Kidney (tissue), 14 donors: ENCODE measurements around the gene CAMK4. TPM values are rescaled to one million over a fixed set of nuclear protein-coding genes. Genes with fewer than 3 reads are reported as not detected.

Experiments
- DNase-seq, 5 donors: peaks; one replicate each; pipeline ENCODE4 v3.0.0-alpha.2; 2013 to 2020
- FAIRE-seq: peaks from 2 replicates; lab custom pipeline; 2012; peaks lifted over from hg19 to GRCh38; lab: Jason Lieb, UNC
- H3K27ac ChIP-seq, 2 donors: one replicate each; pipeline ENCODE4 v1.7.0; 2013; ENCODE audit warnings: low read depth in 2 of 2, low read length in 2 of 2, inconsistent platforms in 1 of 2
- H3K27me3 ChIP-seq: one replicate; pipeline ENCODE4 v1.7.1; 2013; ENCODE audit warnings: low read length, inconsistent platforms; ENCODE audit not compliant: control insufficient read depth, insufficient read depth
- H3K36me3 ChIP-seq, 3 donors: one replicate each; pipeline versions ENCODE4 v1.7.0 to v1.7.1; 2013; ENCODE audit warnings: low read length in 3 of 3, control low read depth in 1 of 3, inconsistent platforms in 1 of 3; ENCODE audit not compliant: insufficient read depth in 3 of 3, control insufficient read depth in 2 of 3
- H3K4me1 ChIP-seq, 3 donors: one replicate each; pipeline versions ENCODE4 v1.7.0 to v1.7.1; 2013; ENCODE audit warnings: low read length in 3 of 3, inconsistent platforms in 1 of 3, low read depth in 1 of 3; ENCODE audit not compliant: control insufficient read depth in 2 of 3, insufficient read depth in 2 of 3
- H3K4me3 ChIP-seq, 3 donors: one replicate each; pipeline versions ENCODE4 v1.7.0 to v1.8.1; 2013; ENCODE audit warnings: low read length in 3 of 3, control low read depth in 1 of 3, inconsistent platforms in 1 of 3
- H3K9ac ChIP-seq, 3 donors: one replicate each; pipeline versions ENCODE4 v1.7.0 to v1.7.1; 2013; ENCODE audit warnings: low read length in 3 of 3, control low read depth in 1 of 3, inconsistent platforms in 1 of 3
- H3K9me3 ChIP-seq, 3 donors: one replicate each; pipeline versions ENCODE4 v1.7.0 to v1.7.1; 2013; ENCODE audit warnings: low read length in 3 of 3, control low read depth in 1 of 3, inconsistent platforms in 1 of 3; ENCODE audit not compliant: control insufficient read depth in 2 of 3, insufficient read depth in 1 of 3
- intact Hi-C: fragments of 100-400 bp; cut with DNase I; formaldehyde crosslinking; loops from one replicate; pipeline ENCODE4 v1.11.1; 2022
- polyA plus RNA-seq: library from polyadenylated mRNA; stranded (reverse); fragments of 350-450 nt; fragmentation: Illumina TruSeq; extraction: RNeasy Lipid Tissue Mini Kit (QIAGEN cat#74804); gene quantifications from one replicate; pipeline ENCODE4 v1.2.3, GENCODE V29; 2014; ENCODE audit warnings: low read depth, low replicate concordance; ENCODE audit not compliant: insufficient read depth
- total RNA-seq: library from RNA; stranded (reverse); fragmentation: NEBNext Ultra II Directional; extraction: Animal tissue kit (Norgen Biotek cat#: 25700); gene quantifications from one replicate; pipeline ENCODE4 v1.2.1, GENCODE V29; 2021
- TF ChIP-seq, protein P1 (sequence below): IDR thresholded peaks from 3 replicates; pipeline ENCODE4 v1.5.1; 2012; ENCODE audit warnings: mild to moderate bottlenecking, moderate library complexity, borderline replicate concordance; ENCODE audit not compliant: insufficient read depth; ENCODE audit errors: extremely low read depth
- donor health status: control.
- donor health status: control.
- donor health status: control.
- donor health status: control.
- donor health status: control.
- donor health status: DM: yes; HTN: yes; CAD: no.
- donor health status: Normal renal cell carcinoma (clear cell type).

The CAMK4 gene
- total and polyA plus RNA-seq, 2 donors from 2014 or later, result 0.37 to 4.7 TPM

DNA sequence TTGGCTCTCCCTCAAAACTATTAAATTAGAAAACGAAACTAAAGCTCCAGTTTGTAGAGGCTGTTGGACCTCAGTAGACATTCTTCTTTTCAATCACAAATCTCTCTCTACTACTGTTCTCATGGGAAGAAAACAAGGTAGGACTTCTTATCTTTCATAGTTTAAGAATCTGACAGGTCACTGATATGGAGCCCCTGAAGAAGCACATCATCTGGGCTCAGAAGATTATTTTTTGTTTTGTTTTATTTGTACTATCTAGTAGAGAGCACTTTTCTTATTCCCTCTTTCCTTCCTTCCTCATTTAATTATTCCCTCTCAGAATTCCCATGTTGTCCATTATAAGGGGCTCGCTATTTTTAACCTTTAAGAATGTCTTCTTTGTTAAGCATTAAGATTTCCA lies 261.9 kb downstream of the CAMK4 start:
- no peaks in the 10 kb centered on the region for H3K4me1 ChIP-seq
- FAIRE-seq (no peak), DNase-seq (peak in 1 of 5 donors; percentile 13)
- intact Hi-C loops, result no loop called here
- H3K9me3 ChIP-seq, result no peaks in the 10 kb centered on the region
- no peak overlapping the region for H3K9ac ChIP-seq
- H3K36me3 ChIP-seq, result no peaks in the 10 kb centered on the region
- H3K4me3 ChIP-seq, result no peak overlapping the region
- TF ChIP-seq, protein P1, sequence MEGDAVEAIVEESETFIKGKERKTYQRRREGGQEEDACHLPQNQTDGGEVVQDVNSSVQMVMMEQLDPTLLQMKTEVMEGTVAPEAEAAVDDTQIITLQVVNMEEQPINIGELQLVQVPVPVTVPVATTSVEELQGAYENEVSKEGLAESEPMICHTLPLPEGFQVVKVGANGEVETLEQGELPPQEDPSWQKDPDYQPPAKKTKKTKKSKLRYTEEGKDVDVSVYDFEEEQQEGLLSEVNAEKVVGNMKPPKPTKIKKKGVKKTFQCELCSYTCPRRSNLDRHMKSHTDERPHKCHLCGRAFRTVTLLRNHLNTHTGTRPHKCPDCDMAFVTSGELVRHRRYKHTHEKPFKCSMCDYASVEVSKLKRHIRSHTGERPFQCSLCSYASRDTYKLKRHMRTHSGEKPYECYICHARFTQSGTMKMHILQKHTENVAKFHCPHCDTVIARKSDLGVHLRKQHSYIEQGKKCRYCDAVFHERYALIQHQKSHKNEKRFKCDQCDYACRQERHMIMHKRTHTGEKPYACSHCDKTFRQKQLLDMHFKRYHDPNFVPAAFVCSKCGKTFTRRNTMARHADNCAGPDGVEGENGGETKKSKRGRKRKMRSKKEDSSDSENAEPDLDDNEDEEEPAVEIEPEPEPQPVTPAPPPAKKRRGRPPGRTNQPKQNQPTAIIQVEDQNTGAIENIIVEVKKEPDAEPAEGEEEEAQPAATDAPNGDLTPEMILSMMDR, result no peak
- no peak overlapping the region for H3K27ac ChIP-seq
- H3K27me3 ChIP-seq, result no peaks in the 10 kb centered on the region

DNA sequence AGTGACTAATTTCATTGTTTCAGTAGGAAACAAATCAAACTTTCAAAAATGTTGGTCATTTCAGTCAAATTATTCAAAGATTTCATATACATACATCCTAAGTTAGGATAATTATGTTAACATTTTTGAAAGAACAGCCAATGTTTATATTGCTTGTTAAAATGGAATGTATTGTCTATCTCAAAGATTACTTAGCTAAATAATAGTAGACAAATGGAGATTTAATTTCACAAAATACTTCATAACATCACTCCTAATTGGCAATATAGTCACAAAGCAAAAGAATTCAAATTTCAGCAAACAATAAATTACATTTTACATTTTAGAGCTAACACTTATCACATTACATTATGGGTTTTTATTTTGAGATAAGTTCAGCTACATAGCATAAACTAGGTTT lies 262.7 kb downstream of the CAMK4 start:
- no peak overlapping the region for H3K4me3 ChIP-seq
- H3K27ac ChIP-seq, result no peak overlapping the region
- FAIRE-seq (peak; percentile 41), DNase-seq (no peak)
- H3K36me3 ChIP-seq, result no peaks in the 10 kb centered on the region
- H3K27me3 ChIP-seq, result no peaks in the 10 kb centered on the region
- no peak overlapping the region for H3K9ac ChIP-seq
- intact Hi-C loops, result no loop called here
- TF ChIP-seq, protein P1, result no peak
- H3K4me1 ChIP-seq, result no peaks in the 10 kb centered on the region
- H3K9me3 ChIP-seq, result no peaks in the 10 kb centered on the region

DNA sequence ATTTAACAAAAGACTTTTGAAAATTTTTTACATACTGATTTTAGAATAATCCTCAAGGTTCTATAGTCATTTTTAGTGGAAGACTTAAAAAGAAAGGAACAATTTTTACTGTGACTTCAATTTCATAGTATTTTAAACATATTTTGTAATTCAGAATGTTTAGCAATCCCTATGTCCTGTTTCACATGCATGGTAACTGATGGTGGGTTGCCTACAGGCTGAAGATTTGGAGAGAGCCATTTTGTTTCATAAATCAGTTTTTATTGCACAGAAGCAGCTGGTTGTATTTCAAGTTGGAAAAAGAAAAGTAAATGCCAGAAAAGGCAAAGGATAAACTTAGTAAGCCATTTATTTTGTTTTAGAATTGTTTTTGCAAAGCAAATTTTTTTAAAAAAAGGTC lies 264.2 kb downstream of the CAMK4 start:
- FAIRE-seq, result no peak
- no peaks in the 10 kb centered on the region for H3K4me1 ChIP-seq
- peak in 1 of 5 donors; percentile 16 for DNase-seq
- H3K4me3 ChIP-seq, result no peak overlapping the region
- no peak overlapping the region for H3K9ac ChIP-seq
- H3K27ac ChIP-seq, result no peak overlapping the region
- no peaks in the 10 kb centered on the region for H3K36me3 ChIP-seq
- H3K9me3 ChIP-seq, result no peaks in the 10 kb centered on the region
- TF ChIP-seq, protein P1, result no peak
- intact Hi-C loops, result no loop called here
- H3K27me3 ChIP-seq, result no peaks in the 10 kb centered on the region

DNA sequence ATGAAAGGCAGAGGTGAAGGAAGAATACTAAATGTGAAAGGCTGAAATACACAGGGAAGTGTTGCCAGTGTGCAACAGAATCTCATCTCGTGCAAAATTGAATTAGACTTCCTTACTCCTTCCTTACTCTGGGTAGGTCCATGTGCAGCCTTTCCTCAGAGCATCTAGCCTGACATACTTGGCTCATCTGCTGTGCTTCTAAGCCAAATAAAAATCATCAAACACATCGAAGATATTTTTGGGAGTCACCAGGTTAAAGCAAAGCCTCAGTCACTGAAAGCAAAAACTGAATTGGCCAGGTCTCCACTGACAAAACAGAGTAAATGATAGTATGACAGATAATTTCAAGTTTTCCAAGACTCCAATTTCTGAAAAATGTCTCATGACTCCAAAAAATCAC lies 268.8 kb downstream of the CAMK4 start:
- H3K36me3 ChIP-seq, result no peaks in the 10 kb centered on the region
- FAIRE-seq (no peak), DNase-seq (no peak)
- H3K9ac ChIP-seq, result no peak overlapping the region
- no peaks in the 10 kb centered on the region for H3K4me1 ChIP-seq
- H3K27me3 ChIP-seq, result no peaks in the 10 kb centered on the region
- no peaks in the 10 kb centered on the region for H3K9me3 ChIP-seq
- H3K27ac ChIP-seq, result no peak overlapping the region
- intact Hi-C loops, result no loop called here
- H3K4me3 ChIP-seq, result no peak overlapping the region
- TF ChIP-seq, protein P1, result no peak
